ENCODE results near the gene ZNF263.

DNA sequence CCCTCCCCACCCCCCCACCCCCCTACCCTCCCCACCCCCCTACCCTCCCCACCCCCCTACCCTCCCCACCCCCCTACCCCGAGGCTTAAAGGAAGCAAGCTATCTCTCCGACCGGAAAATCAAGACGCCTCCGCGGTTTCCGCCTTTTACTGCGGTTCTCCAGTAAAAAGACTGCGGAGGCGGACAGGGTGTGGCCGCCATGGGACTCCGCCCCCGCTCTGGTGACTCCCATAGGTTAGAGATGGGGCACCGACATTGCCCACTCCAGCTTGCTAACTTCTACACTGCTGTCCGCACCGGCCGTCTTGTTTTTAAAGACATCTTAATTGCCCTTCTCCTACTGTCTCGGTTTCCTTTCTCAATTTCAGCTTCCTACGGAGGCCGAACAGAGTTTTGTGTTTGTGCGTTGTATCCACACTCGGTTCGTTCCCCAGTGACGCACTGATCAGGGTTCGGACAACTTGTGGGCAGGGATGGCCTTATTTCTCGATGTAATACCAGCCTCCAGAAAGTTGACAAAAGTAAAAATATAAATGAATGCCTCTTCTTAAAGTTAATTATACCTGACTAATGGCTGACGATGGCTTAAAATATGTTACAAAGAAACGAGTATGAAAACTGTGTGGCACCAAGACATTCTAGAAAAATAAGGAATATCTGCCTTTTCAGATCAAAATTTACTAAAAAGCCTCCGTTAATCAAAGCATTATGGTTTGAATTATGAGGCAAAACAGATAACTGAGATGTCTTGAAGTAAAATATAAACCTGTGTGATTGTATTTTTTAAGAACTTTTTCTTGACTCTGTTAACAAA lies 47.2 kb upstream of the ZNF263 start:
- TF ChIP-seq, protein P1, sequence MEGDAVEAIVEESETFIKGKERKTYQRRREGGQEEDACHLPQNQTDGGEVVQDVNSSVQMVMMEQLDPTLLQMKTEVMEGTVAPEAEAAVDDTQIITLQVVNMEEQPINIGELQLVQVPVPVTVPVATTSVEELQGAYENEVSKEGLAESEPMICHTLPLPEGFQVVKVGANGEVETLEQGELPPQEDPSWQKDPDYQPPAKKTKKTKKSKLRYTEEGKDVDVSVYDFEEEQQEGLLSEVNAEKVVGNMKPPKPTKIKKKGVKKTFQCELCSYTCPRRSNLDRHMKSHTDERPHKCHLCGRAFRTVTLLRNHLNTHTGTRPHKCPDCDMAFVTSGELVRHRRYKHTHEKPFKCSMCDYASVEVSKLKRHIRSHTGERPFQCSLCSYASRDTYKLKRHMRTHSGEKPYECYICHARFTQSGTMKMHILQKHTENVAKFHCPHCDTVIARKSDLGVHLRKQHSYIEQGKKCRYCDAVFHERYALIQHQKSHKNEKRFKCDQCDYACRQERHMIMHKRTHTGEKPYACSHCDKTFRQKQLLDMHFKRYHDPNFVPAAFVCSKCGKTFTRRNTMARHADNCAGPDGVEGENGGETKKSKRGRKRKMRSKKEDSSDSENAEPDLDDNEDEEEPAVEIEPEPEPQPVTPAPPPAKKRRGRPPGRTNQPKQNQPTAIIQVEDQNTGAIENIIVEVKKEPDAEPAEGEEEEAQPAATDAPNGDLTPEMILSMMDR (IDR thresholded peaks at IDR 0.05) = no peak
- no peak for TF ChIP-seq POLR2A (IDR thresholded peaks at IDR 0.05)

Measured in thyroid gland (tissue), 4 donors.